ENCODE measurements around the gene STK11IP. TPM values are rescaled to one million over a fixed set of nuclear protein-coding genes. Genes with fewer than 3 reads are reported as not detected.
A peak's percentile ranks its signal among the peaks of the same experiment; 100 is the strongest.

The STK11IP gene, protein sequence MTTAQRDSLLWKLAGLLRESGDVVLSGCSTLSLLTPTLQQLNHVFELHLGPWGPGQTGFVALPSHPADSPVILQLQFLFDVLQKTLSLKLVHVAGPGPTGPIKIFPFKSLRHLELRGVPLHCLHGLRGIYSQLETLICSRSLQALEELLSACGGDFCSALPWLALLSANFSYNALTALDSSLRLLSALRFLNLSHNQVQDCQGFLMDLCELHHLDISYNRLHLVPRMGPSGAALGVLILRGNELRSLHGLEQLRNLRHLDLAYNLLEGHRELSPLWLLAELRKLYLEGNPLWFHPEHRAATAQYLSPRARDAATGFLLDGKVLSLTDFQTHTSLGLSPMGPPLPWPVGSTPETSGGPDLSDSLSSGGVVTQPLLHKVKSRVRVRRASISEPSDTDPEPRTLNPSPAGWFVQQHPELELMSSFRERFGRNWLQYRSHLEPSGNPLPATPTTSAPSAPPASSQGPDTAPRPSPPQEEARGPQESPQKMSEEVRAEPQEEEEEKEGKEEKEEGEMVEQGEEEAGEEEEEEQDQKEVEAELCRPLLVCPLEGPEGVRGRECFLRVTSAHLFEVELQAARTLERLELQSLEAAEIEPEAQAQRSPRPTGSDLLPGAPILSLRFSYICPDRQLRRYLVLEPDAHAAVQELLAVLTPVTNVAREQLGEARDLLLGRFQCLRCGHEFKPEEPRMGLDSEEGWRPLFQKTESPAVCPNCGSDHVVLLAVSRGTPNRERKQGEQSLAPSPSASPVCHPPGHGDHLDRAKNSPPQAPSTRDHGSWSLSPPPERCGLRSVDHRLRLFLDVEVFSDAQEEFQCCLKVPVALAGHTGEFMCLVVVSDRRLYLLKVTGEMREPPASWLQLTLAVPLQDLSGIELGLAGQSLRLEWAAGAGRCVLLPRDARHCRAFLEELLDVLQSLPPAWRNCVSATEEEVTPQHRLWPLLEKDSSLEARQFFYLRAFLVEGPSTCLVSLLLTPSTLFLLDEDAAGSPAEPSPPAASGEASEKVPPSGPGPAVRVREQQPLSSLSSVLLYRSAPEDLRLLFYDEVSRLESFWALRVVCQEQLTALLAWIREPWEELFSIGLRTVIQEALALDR
- total RNA-seq, result 10 to 100 TPM; 25.4 to 42.7 TPM

GRCh38 chr2:219597552-219598307 lies at the start of gene STK11IP:
Gene STK11IP (plus strand): TSS chr2:219597857. CDS start chr2:219598120, 263 bp downstream.
- no peaks in the 10 kb centered on the region for H3K36me3 ChIP-seq
- H3K9me3 ChIP-seq, result no peaks in the 10 kb centered on the region
- H3K4me1 ChIP-seq, result peaks cover 2% of the 10 kb centered on the region
- peak within 1 kb of the TSS; percentile 45 to 73 for H3K9ac ChIP-seq (ENCODE audit: low read depth in 2 of 2, low read length in 2 of 2)
- H3K27me3 ChIP-seq, result no peaks in the 10 kb centered on the region
- H3K27ac ChIP-seq, result peak within 1 kb of the TSS; percentile 87
- H3K4me3 ChIP-seq, result peak within 1 kb of the TSS; percentile 51
- intact Hi-C loops (cut with DNase I), result no loop called here
- TF ChIP-seq CTCF (IDR thresholded peaks at IDR 0.05), result no peak
- DNase-seq, result peak; percentile 98

- Histone ChIP-seq H3K9ac (ENCODE audit: low read depth in 2 of 2, low read length in 2 of 2) (no peak overlapping the region), H3K9me3 (no peaks in the 10 kb centered on the region), H3K36me3 (no peaks in the 10 kb centered on the region), H3K27ac (no peak overlapping the region), H3K4me1 (peaks cover 4% of the 10 kb centered on the region), H3K4me3 (no peak overlapping the region), H3K27me3 (peaks cover 8% of the 10 kb centered on the region)
- DNase-seq, result no peak
- intact Hi-C loops (cut with DNase I), result no loop called here
- no peak for TF ChIP-seq CTCF (IDR thresholded peaks at IDR 0.05)
Observed at GRCh38 chr2:219548990-219549389, 48.7 kb upstream of the STK11IP start.

DNA sequence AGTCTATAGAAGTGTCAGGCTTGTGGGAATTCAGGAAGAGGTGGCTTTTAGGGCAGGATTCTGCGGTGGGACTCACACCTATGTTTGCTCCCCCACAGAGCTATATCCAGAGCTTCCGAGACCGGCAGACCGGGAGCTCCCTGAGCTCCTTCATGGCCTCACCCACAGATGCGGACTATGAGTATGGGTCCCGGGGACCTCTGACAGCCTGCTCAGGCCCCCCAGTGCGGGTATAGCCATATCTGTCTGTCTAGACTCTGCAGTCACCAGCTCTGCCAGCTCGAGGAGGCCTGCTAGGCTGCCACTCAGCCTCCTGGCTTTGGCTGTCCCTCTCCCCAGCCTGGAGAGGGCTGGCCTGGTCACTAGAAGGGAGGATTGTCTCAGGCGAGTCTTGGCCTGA lies 48.0 kb upstream of the STK11IP start:
- intact Hi-C loops (cut with DNase I), result no loop called here
- Histone ChIP-seq H3K9me3 (no peaks in the 10 kb centered on the region), H3K27me3 (peaks cover 8% of the 10 kb centered on the region), H3K4me3 (no peak overlapping the region), H3K27ac (no peak overlapping the region), H3K36me3 (no peaks in the 10 kb centered on the region), H3K9ac (ENCODE audit: low read depth in 2 of 2, low read length in 2 of 2) (no peak overlapping the region), H3K4me1 (peaks cover 4% of the 10 kb centered on the region)
- no peak for DNase-seq
- TF ChIP-seq CTCF (IDR thresholded peaks at IDR 0.05), result no peak

DNA sequence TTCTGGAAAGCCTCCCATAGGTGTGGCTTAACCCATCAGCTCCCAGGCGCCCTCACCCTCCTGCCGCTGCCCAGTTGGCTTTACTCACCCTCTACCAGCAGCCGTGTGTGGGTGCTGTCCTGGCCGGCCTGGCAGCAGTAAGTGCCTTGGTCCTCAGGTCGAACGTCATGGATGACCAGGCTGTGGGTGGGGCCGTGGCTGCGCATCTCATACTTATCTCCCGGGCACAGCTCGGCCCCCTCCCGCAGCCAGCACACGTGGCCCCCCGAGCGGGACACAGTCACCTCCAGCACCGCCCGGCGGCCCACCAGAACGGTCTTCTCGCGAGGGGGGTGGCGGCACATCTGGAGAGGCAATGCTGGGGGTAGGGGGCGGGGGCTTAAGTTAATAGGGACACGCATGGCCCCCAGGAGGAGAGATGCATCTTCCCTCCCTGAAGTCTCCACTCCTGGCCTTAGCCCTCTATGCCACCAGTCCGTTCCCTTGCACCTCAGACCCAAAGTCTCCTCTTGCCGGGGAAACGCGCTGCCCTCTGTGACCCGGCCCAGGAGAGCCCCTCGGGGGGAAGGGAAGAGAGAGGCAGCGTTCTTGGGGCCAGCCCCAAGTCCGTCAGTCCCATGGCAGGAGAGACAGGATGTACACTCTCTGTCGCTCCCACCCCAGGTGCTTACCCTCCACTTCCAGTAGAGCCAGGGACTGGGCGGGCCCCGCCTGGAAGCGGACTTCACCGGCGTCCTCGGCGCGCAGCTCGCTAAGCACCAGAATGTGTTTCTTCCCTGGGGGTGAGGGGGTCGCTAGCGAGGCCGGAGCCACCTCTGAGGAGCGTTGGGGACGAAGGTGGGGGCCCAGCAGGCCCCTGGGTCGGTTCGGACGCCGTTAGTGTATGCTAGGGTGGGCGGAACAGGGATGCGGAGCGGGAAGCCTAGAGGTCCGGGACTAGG lies 45.9 kb upstream of the STK11IP start:
- peak; percentile 22 for DNase-seq
- H3K9ac ChIP-seq (ENCODE audit: low read depth in 2 of 2, low read length in 2 of 2), result no peak overlapping the region
- no peak for TF ChIP-seq CTCF (IDR thresholded peaks at IDR 0.05)
- H3K4me1 ChIP-seq, result peaks cover 4% of the 10 kb centered on the region
- H3K27ac ChIP-seq, result no peak overlapping the region
- H3K27me3 ChIP-seq, result peaks cover 8% of the 10 kb centered on the region
- no peaks in the 10 kb centered on the region for H3K9me3 ChIP-seq
- intact Hi-C loops (cut with DNase I), result no loop called here
- no peaks in the 10 kb centered on the region for H3K36me3 ChIP-seq
- peak overlapping the region; percentile 60 for H3K4me3 ChIP-seq

All from colonic mucosa (tissue), 4 donors.